SK-N-SH treated with all-trans-retinoic acid at 6 μM for 48 hours (cell line): ENCODE measurements around the gene ZBTB7B.

ENCODE experiments used
- ATAC-seq: fragments of 200-7000 bp; cut with Tn5 transposase; 3 replicates; pipeline ENCODE4 v1.9.1; 2020; ENCODE audit warnings: mild to moderate bottlenecking, moderate library complexity
- ARNTL ChIP-seq: fragments of 450-650 bp; formaldehyde crosslinking; IDR thresholded peaks from 2 replicates; pipeline ENCODE4 v1.5.0; 2020; ENCODE audit warnings: low read depth, mild to moderate bottlenecking, moderate library complexity, borderline replicate concordance
- BACH2 ChIP-seq: fragments of 250-450 bp; sonication (Bioruptor Pico); IDR thresholded peaks from 2 replicates; pipeline ENCODE4 v1.9.0; 2021; ENCODE audit warnings: mild to moderate bottlenecking, borderline replicate concordance
- CREB5 ChIP-seq: fragments of 250-450 bp; sonication (Bioruptor Pico); IDR thresholded peaks from 2 replicates; pipeline ENCODE4 v1.5.1; 2020; ENCODE audit warnings: low read depth, mild to moderate bottlenecking, moderate library complexity
- CSDC2 ChIP-seq: fragments of 250-450 bp; sonication (Bioruptor Pico); IDR thresholded peaks from 2 replicates; pipeline ENCODE4 v1.5.0; 2020; ENCODE audit warnings: mild to moderate bottlenecking, moderate library complexity
- CSRNP3 ChIP-seq: fragments of 250-450 bp; sonication (Bioruptor Pico); IDR thresholded peaks from 2 replicates; pipeline ENCODE4 v1.5.1; 2021; ENCODE audit warnings: mild to moderate bottlenecking, moderate library complexity
- ESRRG ChIP-seq: fragments of 250-450 bp; sonication (Bioruptor Pico); IDR thresholded peaks from 2 replicates; pipeline ENCODE4 v1.6.1; 2021; ENCODE audit warnings: mild to moderate bottlenecking
- GLIS3 ChIP-seq: fragments of 250-450 bp; sonication (Bioruptor Pico); IDR thresholded peaks from 2 replicates; pipeline ENCODE4 v1.5.0; 2020; ENCODE audit warnings: mild to moderate bottlenecking, moderate library complexity
- ISL1 ChIP-seq: fragments of 250-450 bp; sonication (Bioruptor Pico); IDR thresholded peaks from 2 replicates; pipeline ENCODE4 v2.1.2; 2022; ENCODE audit warnings: mild to moderate bottlenecking, moderate library complexity
- OSR1 ChIP-seq: fragments of 250-450 bp; sonication (Bioruptor Pico); IDR thresholded peaks from 2 replicates; pipeline ENCODE4 v1.8.0; 2022; ENCODE audit warnings: moderate library complexity, mild to moderate bottlenecking, inconsistent platforms
- SNAI2 ChIP-seq: fragments of 250-450 bp; sonication (Bioruptor Pico); IDR thresholded peaks from 2 replicates; pipeline ENCODE4 v1.5.0; 2020; ENCODE audit warnings: mild to moderate bottlenecking, moderate library complexity
- TCF4 ChIP-seq: fragments of 250-450 bp; sonication (Bioruptor Pico); IDR thresholded peaks from 2 replicates; pipeline ENCODE4 v1.8.0; 2021; ENCODE audit warnings: mild to moderate bottlenecking, moderate library complexity, borderline replicate concordance
- TOX ChIP-seq: fragments of 250-450 bp; sonication (Bioruptor Pico); IDR thresholded peaks from 2 replicates; pipeline ENCODE4 v1.8.0; 2021; ENCODE audit warnings: mild to moderate bottlenecking, moderate library complexity, borderline replicate concordance
- TSHZ2 ChIP-seq: fragments of 250-450 bp; sonication (Bioruptor Pico); IDR thresholded peaks from 2 replicates; pipeline ENCODE4 v1.5.0; 2020; ENCODE audit warnings: mild to moderate bottlenecking, moderate library complexity
- ZC3H10 ChIP-seq: fragments of 250-450 bp; sonication (Bioruptor Pico); IDR thresholded peaks from 2 replicates; pipeline ENCODE4 v1.5.1; 2021; ENCODE audit warnings: mild to moderate bottlenecking, moderate library complexity
- ZFP3 ChIP-seq: fragments of 250-450 bp; sonication (Bioruptor Pico); IDR thresholded peaks from 2 replicates; pipeline ENCODE4 v1.5.0; 2020; ENCODE audit warnings: mild to moderate bottlenecking, moderate library complexity
- ZFP30 ChIP-seq: fragments of 450-650 bp; formaldehyde crosslinking; IDR thresholded peaks from 2 replicates; pipeline ENCODE4 v1.5.0; 2022; ENCODE audit warnings: mild to moderate bottlenecking, moderate library complexity
- ZNF565 ChIP-seq: fragments of 450-650 bp; formaldehyde crosslinking; conservative IDR thresholded peaks from 2 replicates; pipeline ENCODE4 v1.5.0; 2020; ENCODE audit warnings: low read depth, mild to moderate bottlenecking, moderate library complexity
- ZNF70 ChIP-seq: fragments of 450-650 bp; formaldehyde crosslinking; IDR thresholded peaks from 2 replicates; pipeline ENCODE4 v1.5.0; 2020; ENCODE audit warnings: mild to moderate bottlenecking, moderate library complexity
- ZNF8 ChIP-seq: fragments of 450-650 bp; formaldehyde crosslinking; IDR thresholded peaks from 2 replicates; pipeline ENCODE4 v1.5.0; 2020; ENCODE audit warnings: mild to moderate bottlenecking, moderate library complexity
- TF ChIP-seq, protein P1 (sequence below): fragments of 250-450 bp; sonication (Bioruptor Pico); IDR thresholded peaks from 2 replicates; pipeline ENCODE4 v1.8.0; 2020; ENCODE audit warnings: mild to moderate bottlenecking, moderate library complexity, borderline replicate concordance
- TF ChIP-seq, protein P2 (sequence below): fragments of 250-450 bp; sonication (Bioruptor Pico); IDR thresholded peaks from 2 replicates; pipeline ENCODE4 v1.8.0; 2021; ENCODE audit warnings: low read depth, mild to moderate bottlenecking, moderate library complexity, borderline replicate concordance

The ZBTB7B gene

DNA sequence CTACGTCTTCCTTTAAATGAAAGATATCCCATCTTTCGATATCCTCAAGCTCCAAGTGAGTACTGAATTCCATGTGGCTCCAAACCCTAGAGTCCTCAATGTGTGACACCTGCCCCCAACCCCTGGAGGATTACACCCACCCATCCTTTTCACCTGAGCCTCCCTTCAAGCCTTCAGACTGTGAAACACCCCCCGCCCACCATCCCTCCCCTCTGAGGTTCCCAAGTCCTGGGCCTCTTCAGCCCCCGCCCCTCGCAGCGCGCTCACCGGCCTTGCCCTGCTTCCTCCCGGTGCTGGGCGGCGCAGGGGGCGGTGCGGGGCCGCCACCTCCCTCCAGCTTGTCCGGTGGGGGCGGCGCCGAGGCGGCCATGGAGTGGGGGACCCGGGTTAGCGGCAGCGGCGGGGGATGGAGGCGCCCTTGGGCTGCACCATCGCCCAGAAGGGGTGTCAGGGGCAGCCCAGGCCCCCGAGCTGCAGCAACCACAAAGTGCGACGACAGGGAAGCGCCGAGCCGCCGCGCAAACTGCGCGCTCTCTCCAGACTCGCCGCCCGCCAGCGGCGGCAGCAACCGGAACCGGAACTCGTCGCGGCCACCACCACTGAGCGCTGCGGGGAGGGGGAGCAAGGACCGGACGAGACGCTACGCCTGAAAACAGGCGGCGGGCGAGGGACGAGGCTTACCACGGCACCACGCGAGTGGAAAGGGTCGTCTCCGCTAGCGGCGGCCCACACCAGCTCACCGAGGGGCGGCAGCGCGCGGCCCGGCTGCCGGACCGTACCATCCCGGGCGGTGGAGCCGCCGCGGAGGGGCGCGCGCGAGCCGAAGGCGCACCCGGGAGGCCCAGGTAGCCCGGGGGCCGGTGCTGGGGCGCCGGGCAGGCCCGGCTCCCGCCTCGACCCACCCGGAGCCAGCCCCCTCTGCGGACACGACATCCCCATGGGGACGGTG, 41.1 kb upstream of the ZBTB7B start, which contains the start of gene PYGO2:
Gene PYGO2 (minus strand): TSS at position 576 of the 949 bp plus-strand sequence. CDS start 206 bp downstream, at position 370.
- TF ChIP-seq GLIS3 (CRISPR knock-in tag) (peak; percentile 14), ESRRG (CRISPR knock-in tag) (no peak), ZNF70 (0 out of 2 replicates have a peak, but pooled peaks have one; percentile 25), ZNF8 (CRISPR knock-in tag) (no peak), ARNTL (no peak), ZC3H10 (peak; percentile 76), BACH2 (no peak), OSR1 (CRISPR knock-in tag) (0 out of 2 replicates have a peak, but pooled peaks have one; percentile 20), ZFP30 (CRISPR knock-in tag) (no peak), CSRNP3 (CRISPR knock-in tag) (no peak), TSHZ2 (no peak), CREB5 (CRISPR knock-in tag) (no peak)
- TF ChIP-seq, protein P1, sequence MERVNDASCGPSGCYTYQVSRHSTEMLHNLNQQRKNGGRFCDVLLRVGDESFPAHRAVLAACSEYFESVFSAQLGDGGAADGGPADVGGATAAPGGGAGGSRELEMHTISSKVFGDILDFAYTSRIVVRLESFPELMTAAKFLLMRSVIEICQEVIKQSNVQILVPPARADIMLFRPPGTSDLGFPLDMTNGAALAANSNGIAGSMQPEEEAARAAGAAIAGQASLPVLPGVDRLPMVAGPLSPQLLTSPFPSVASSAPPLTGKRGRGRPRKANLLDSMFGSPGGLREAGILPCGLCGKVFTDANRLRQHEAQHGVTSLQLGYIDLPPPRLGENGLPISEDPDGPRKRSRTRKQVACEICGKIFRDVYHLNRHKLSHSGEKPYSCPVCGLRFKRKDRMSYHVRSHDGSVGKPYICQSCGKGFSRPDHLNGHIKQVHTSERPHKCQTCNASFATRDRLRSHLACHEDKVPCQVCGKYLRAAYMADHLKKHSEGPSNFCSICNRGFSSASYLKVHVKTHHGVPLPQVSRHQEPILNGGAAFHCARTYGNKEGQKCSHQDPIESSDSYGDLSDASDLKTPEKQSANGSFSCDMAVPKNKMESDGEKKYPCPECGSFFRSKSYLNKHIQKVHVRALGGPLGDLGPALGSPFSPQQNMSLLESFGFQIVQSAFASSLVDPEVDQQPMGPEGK (CRISPR knock-in tag): peak; percentile 87; the same call in 1 of the 2 replicates
- TF ChIP-seq, protein P2, sequence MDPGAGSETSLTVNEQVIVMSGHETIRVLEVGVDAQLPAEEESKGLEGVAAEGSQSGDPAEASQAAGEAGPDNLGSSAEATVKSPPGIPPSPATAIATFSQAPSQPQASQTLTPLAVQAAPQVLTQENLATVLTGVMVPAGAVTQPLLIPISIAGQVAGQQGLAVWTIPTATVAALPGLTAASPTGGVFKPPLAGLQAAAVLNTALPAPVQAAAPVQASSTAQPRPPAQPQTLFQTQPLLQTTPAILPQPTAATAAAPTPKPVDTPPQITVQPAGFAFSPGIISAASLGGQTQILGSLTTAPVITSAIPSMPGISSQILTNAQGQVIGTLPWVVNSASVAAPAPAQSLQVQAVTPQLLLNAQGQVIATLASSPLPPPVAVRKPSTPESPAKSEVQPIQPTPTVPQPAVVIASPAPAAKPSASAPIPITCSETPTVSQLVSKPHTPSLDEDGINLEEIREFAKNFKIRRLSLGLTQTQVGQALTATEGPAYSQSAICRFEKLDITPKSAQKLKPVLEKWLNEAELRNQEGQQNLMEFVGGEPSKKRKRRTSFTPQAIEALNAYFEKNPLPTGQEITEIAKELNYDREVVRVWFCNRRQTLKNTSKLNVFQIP: 0 out of 2 replicates have a peak, but pooled peaks have one; percentile 7
- TF ChIP-seq, all 23 proteins: peak for 6
- ATAC-seq: peak; percentile 88

DNA sequence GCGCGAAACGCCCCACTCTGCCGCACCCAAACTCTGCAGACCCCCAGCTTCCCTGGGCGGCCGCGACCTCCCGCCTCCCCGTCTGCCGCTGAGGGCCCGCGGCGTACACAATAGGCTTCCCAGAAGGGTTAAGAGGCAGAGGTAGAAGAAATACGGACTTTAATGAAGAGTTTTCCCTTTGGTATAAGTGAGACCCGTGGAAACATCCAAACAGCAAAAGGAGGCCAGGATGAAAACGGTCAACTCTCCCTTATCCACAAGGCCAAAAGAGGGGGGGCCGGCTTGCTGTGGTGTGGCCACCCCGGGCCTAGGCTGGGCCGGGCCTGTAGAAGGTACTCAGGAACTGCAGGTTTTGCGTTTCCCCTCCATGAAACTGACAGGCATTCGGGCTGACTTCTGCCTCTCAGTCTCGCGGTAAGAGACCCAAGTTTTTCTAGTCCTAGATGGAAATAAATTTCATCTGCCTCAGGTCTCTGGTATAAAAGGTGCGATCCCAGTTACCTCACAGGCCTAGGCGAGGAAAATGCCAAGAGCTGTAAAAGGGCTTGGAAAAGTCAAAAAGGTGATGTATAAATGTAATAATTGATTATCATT, 40.3 kb upstream of the ZBTB7B start:
- TF ChIP-seq CSDC2 (CRISPR knock-in tag) (no peak), CREB5 (CRISPR knock-in tag) (no peak)
- peak; percentile 4 for ATAC-seq

DNA sequence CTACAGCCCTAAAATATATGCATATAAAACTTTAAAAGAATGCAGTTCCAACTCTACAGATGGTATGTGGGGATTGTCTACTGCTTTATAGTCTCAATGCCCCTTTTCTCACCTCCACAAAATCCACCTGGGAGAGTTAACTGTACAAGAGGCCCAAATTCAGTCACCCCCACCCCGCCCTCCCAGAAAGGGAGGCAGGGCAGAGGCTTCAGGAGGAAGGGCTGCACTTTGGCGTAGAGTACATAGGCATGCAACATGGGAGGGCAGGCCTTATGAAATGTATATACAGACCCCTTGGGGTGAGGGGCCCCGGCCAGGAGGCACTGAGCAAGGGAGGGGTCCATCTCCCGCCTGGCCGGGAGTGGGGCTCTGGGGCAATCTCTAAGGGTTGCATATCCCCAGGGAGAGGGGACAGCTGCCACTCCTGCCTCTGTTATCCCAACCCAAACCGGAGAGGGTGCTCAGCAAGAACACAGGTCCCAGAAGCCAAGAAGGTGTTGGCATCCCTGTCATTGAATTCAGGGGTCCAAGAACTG, 39.7 kb upstream of the ZBTB7B start:
- no peak for ATAC-seq
- TF ChIP-seq TCF4 (CRISPR knock-in tag) (no peak), ZC3H10 (no peak), ZNF565 (no peak), TOX (CRISPR knock-in tag) (no peak), ARNTL (no peak), CSDC2 (CRISPR knock-in tag) (no peak), ZFP3 (CRISPR knock-in tag) (no peak), SNAI2 (no peak), ZFP30 (CRISPR knock-in tag) (no peak), ISL1 (CRISPR knock-in tag) (no peak)
- TF ChIP-seq, protein P1 (CRISPR knock-in tag): no peak
- TF ChIP-seq, protein P2: no peak
